Right lobe of liver (tissue), 4 donors: ENCODE data around the gene CLIC5.

Source experiments
- POLR2A ChIP-seq: fragments of 450-650 bp; IDR thresholded peaks from one replicate; pipeline ENCODE4 v1.6.1; 2017; ENCODE audit warnings: antibody characterized with exemption, mild to moderate bottlenecking
- TF ChIP-seq, protein P1 (sequence below), 4 donors: fragments of 200-600 bp in 3 of 4; fragments of 450-650 bp in 1 of 4; IDR thresholded peaks; one replicate each; pipeline versions ENCODE4 v1.5.1 to v1.8.0; 2016 to 2022; ENCODE audit warnings: antibody characterized with exemption in 4 of 4, mild to moderate bottlenecking in 2 of 4
- donor health status: DM: no; HTN: no; CAD: no.
- donor health status: DM: no; HTN: no; CAD: no.
- donor health status: DM: no; HTN: yes; CAD: no.

DNA sequence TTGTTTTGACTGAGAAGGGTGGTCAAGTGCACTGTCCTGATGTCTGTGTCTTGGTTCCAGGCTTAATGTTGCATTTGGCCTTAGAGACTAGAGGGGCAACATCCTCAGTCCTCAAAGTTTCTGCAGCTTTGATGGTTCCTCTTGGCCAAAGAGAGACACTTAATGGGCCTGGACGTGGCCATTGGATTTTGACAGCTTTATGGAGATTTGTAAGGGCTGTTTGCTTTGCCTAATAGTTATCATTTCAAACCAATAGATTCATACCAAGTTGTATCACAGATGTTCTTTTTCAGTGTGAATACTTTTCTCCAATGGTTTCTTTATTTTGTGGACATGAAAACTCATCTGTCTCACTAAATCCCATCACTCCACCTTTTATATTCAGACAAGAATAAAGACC is 45.8 kb upstream of the CLIC5 start:
- TF ChIP-seq, protein P1, sequence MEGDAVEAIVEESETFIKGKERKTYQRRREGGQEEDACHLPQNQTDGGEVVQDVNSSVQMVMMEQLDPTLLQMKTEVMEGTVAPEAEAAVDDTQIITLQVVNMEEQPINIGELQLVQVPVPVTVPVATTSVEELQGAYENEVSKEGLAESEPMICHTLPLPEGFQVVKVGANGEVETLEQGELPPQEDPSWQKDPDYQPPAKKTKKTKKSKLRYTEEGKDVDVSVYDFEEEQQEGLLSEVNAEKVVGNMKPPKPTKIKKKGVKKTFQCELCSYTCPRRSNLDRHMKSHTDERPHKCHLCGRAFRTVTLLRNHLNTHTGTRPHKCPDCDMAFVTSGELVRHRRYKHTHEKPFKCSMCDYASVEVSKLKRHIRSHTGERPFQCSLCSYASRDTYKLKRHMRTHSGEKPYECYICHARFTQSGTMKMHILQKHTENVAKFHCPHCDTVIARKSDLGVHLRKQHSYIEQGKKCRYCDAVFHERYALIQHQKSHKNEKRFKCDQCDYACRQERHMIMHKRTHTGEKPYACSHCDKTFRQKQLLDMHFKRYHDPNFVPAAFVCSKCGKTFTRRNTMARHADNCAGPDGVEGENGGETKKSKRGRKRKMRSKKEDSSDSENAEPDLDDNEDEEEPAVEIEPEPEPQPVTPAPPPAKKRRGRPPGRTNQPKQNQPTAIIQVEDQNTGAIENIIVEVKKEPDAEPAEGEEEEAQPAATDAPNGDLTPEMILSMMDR (IDR thresholded peaks at IDR 0.05): no peak
- no peak for TF ChIP-seq POLR2A
